ENCODE data around the gene GABBR1.

Gene GABBR1

DNA sequence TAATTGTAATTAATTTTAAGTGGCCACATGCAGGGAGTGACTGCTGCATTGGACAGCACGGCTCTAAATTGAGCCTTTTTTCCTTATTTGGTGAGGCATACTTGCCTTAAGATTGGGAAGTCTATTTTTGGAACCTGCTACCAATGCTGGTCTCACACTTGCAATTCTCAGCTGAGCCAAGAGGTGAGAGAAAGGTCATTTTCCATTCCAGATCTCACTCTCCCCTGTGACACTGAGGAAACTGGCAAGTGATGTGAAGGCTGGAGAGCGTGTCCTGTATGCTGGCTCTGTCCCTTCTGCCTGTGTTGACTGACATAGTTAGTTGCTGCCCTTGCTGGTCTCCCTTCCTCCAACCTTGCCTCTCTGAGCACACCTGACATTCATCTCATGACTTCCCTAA is 23.2 kb upstream of the GABBR1 start:
- no peak for TF ChIP-seq TCF12 (IDR thresholded peaks at IDR 0.05; ENCODE audit: low read depth)
- no peak for TF ChIP-seq TEAD4 (IDR thresholded peaks at IDR 0.05)
- no peak for TF ChIP-seq FOXM1 (IDR thresholded peaks at IDR 0.05; ENCODE audit: borderline replicate concordance, low read depth)
- no peak for TF ChIP-seq YY1 (IDR thresholded peaks at IDR 0.05; ENCODE audit: low read depth)
- no peak for TF ChIP-seq CREB1 (IDR thresholded peaks at IDR 0.05; ENCODE audit: low read depth)
- TF ChIP-seq ZBTB7A (IDR thresholded peaks at IDR 0.05; ENCODE audit: low read depth) = no peak
- TF ChIP-seq EGR1 (IDR thresholded peaks at IDR 0.05) = no peak
- TF ChIP-seq NFIC (IDR thresholded peaks at IDR 0.05) = no peak

DNA sequence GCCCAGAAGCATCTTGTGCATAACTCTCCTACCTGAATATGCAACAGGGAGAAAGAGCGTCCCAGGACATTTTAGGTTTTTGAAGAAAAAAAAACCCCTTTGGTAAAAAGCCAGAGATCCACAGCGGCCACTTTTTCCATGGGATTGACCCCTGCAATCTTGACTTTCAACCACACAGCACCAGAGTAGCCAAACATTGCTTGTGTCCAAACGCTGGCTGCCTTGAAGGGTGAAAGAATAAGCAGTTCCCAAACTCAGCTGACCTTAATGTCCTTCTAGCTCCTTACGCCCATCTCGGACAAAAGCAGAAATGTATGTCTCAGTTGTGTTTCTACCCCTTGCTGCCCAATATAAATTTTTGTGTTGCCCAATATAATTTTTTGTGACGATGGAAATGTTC is 22.7 kb upstream of the GABBR1 start:
- TF ChIP-seq CREB1 (IDR thresholded peaks at IDR 0.05; ENCODE audit: low read depth) (no peak), FOXM1 (IDR thresholded peaks at IDR 0.05; ENCODE audit: borderline replicate concordance, low read depth) (no peak), YY1 (IDR thresholded peaks at IDR 0.05; ENCODE audit: low read depth) (no peak), EGR1 (IDR thresholded peaks at IDR 0.05) (no peak), RAD21 (IDR thresholded peaks at IDR 0.05; ENCODE audit: low read depth) (no peak), ZBTB7A (IDR thresholded peaks at IDR 0.05; ENCODE audit: low read depth) (no peak), TCF12 (IDR thresholded peaks at IDR 0.05; ENCODE audit: low read depth) (no peak), CEBPB (IDR thresholded peaks at IDR 0.05) (no peak), TEAD4 (IDR thresholded peaks at IDR 0.05) (no peak), TAF1 (IDR thresholded peaks at IDR 0.05; ENCODE audit: low read depth) (no peak), NFIC (IDR thresholded peaks at IDR 0.05) (no peak), EP300 (IDR thresholded peaks at IDR 0.05; ENCODE audit: borderline replicate concordance) (no peak)
- TF ChIP-seq, protein P1, sequence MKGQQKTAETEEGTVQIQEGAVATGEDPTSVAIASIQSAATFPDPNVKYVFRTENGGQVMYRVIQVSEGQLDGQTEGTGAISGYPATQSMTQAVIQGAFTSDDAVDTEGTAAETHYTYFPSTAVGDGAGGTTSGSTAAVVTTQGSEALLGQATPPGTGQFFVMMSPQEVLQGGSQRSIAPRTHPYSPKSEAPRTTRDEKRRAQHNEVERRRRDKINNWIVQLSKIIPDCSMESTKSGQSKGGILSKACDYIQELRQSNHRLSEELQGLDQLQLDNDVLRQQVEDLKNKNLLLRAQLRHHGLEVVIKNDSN (IDR thresholded peaks at IDR 0.05) = no peak
- TF ChIP-seq, protein P2, sequence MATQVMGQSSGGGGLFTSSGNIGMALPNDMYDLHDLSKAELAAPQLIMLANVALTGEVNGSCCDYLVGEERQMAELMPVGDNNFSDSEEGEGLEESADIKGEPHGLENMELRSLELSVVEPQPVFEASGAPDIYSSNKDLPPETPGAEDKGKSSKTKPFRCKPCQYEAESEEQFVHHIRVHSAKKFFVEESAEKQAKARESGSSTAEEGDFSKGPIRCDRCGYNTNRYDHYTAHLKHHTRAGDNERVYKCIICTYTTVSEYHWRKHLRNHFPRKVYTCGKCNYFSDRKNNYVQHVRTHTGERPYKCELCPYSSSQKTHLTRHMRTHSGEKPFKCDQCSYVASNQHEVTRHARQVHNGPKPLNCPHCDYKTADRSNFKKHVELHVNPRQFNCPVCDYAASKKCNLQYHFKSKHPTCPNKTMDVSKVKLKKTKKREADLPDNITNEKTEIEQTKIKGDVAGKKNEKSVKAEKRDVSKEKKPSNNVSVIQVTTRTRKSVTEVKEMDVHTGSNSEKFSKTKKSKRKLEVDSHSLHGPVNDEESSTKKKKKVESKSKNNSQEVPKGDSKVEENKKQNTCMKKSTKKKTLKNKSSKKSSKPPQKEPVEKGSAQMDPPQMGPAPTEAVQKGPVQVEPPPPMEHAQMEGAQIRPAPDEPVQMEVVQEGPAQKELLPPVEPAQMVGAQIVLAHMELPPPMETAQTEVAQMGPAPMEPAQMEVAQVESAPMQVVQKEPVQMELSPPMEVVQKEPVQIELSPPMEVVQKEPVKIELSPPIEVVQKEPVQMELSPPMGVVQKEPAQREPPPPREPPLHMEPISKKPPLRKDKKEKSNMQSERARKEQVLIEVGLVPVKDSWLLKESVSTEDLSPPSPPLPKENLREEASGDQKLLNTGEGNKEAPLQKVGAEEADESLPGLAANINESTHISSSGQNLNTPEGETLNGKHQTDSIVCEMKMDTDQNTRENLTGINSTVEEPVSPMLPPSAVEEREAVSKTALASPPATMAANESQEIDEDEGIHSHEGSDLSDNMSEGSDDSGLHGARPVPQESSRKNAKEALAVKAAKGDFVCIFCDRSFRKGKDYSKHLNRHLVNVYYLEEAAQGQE (IDR thresholded peaks at IDR 0.05; ENCODE audit: low read depth) = no peak
- TF ChIP-seq, protein P3, sequence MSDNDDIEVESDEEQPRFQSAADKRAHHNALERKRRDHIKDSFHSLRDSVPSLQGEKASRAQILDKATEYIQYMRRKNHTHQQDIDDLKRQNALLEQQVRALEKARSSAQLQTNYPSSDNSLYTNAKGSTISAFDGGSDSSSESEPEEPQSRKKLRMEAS (IDR thresholded peaks at IDR 0.05) = no peak

DNA sequence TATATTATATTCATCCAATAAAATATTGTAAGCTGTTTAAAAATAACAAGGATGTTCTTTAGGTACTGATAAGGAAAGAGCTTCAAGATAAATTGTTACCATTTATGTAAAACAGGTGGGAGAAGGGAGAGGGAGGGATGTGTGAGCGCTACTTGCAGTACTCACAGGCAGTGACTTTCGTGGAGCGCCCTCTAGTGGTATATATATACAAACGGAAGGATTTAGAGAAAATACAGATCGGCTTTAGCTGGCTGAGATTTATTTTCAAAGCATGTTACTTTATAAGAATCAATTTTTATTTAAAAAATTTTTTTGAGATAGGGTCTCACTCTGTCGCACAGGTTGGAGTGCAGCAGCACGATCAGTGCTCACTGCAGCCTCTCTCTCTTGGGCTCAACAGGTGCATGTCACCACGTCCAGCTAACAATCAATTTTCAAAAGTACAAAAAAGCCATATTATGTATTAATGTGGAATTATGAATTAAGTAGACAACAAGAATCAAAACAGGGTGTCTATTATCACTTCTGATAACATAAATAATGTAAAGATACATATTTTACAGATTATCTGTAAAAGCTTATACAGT is 20.6 kb upstream of the GABBR1 start:
- TF ChIP-seq TCF12 (IDR thresholded peaks at IDR 0.05; ENCODE audit: low read depth) (no peak), RAD21 (IDR thresholded peaks at IDR 0.05; ENCODE audit: low read depth) (peak; percentile 42), EGR1 (IDR thresholded peaks at IDR 0.05) (no peak)

DNA sequence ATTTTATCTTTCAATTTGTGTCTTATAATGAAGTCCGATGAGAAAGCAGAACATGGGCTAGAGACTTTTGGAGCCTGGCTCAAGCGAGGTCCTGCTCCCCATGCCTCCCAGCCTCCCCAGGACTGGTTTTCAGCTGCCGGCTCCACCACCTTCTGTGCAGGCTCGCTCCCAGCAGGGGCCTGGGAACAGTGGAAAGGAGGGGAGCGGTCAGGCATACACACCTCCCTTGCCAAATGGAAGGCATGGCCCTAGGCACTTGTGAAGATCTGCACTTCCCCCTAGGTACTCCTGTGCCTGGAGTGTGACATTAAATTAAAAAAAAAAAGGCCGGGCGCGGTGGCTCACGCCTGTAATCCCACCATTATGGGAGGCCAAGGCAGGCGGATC is 19.2 kb upstream of the GABBR1 start:
- TF ChIP-seq RAD21 (IDR thresholded peaks at IDR 0.05; ENCODE audit: low read depth) (no peak), CEBPB (IDR thresholded peaks at IDR 0.05) (no peak)
- TF ChIP-seq, protein P1 (IDR thresholded peaks at IDR 0.05) = no peak

DNA sequence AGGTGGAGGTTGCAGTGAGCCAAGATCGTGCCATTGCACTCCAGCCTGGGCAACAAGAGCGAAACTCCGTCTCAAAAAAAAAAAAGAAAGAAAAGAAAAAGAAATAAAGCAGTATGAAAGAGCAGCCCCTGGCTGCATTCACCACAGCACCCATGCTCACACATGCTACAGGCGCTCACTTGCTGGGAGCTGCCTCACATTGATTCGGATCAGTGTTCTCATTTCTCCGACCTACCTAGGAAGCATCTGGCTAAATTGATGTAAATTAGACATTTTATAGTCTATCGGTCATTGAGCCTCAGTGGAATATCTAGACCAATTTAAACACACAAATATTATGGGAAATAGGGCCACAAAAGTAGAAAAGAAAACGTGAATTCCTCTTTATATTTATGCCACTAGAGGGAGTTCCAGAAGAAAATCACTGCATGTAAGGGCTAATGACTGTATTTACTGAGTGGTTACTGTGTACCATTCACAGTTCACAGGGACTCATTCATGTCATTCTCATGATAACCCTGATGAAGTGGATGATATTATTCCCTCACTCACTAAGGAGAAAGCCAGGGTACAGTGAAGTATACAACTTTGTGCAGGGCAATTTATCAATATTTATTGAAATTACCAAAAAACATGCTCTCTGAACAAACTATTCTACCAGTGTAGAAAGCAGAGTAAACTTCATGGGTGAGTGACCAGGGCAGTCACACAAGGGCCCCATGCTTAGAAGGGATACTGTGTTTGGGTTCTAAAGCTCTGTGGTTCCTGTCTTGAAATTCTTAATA is 18.6 kb upstream of the GABBR1 start:
- TF ChIP-seq CEBPB (IDR thresholded peaks at IDR 0.05) (no peak), EGR1 (IDR thresholded peaks at IDR 0.05) (no peak), TEAD4 (IDR thresholded peaks at IDR 0.05) (no peak), RAD21 (IDR thresholded peaks at IDR 0.05; ENCODE audit: low read depth) (0 out of 2 replicates have a peak, but pooled peaks have one; percentile 9), FOXM1 (IDR thresholded peaks at IDR 0.05; ENCODE audit: borderline replicate concordance, low read depth) (no peak), TAF1 (IDR thresholded peaks at IDR 0.05; ENCODE audit: low read depth) (no peak)
- TF ChIP-seq, protein P1 (IDR thresholded peaks at IDR 0.05) = no peak
- TF ChIP-seq, protein P3 (IDR thresholded peaks at IDR 0.05) = no peak

DNA sequence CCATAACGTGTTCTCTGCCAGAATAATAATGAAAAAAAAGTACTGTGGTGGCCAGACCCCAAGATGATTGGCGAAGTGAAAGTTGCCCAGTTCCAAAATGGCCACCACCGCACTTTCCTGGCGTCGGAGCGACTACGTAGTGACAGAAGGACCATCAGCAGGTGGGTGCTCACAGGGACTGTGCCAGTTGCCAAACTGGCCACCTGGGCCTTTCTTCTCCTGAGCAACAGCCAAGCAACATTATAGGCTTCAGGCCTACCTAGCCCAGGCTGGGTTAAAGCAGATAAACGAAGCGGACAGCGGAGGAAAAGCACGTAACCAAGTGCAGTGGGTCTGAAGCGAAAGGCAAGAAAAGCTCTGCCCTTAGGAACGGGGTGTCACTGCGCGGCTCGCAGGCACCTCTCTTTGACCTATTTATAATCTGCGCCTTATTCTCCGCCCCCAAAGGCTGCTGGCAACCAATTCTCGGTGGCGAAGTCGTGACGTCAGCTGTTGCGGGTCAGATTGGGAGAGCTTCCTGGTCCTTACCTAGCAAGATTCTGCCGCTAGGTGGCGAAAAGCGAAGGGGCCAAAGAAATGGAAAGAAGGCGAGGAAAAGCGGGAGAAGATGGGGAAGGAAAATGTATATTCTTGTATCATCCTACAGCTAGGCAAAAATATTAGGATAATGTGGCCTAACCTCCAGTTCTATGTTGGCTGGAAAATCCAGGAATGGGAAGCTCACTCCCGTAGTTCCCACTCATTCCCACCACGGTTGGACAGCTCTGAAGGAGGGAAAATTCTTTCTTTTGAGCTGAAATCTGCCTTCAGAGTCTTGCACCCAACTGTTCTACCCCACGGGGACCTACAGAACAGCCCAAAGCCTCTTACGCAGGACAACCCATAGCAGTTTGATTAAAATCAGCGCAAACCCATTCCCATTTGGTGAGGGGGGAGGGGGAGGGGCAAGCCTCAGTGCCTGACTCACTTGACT is 17.0 kb upstream of the GABBR1 start:
- TF ChIP-seq TCF12 (IDR thresholded peaks at IDR 0.05; ENCODE audit: low read depth) = no peak
- TF ChIP-seq TEAD4 (IDR thresholded peaks at IDR 0.05) = peak; percentile 8; the same call in 1 of the 2 replicates
- TF ChIP-seq, protein P1 (IDR thresholded peaks at IDR 0.05) = no peak
- TF ChIP-seq, protein P3 (IDR thresholded peaks at IDR 0.05) = no peak
- peak; percentile 84 for TF ChIP-seq CREB1 (IDR thresholded peaks at IDR 0.05; ENCODE audit: low read depth)
- peak; percentile 27; the same call in 1 of the 2 replicates for TF ChIP-seq RAD21 (IDR thresholded peaks at IDR 0.05; ENCODE audit: low read depth)
- TF ChIP-seq FOXM1 (IDR thresholded peaks at IDR 0.05; ENCODE audit: borderline replicate concordance, low read depth) = no peak
- no peak for TF ChIP-seq EP300 (IDR thresholded peaks at IDR 0.05; ENCODE audit: borderline replicate concordance)
- TF ChIP-seq EGR1 (IDR thresholded peaks at IDR 0.05) = no peak
- TF ChIP-seq YY1 (IDR thresholded peaks at IDR 0.05; ENCODE audit: low read depth) = peak; percentile 88
- no peak for TF ChIP-seq TAF1 (IDR thresholded peaks at IDR 0.05; ENCODE audit: low read depth)
- TF ChIP-seq NFIC (IDR thresholded peaks at IDR 0.05) = no peak
